Stimulated activated CD8-positive, alpha-beta memory T cell treated with anti-CD3 and anti-CD28 coated beads, Interleukin-2, amount 100 ng/mL, for 48 hours (primary cell): ENCODE data around the gene CEP152.

Source experiments
- DNase-seq, 2 donors: peaks; one replicate each; pipeline ENCODE4 v3.0.0-alpha.2; 2020; ENCODE audit warnings: low read depth in 2 of 2

Gene CEP152

DNA sequence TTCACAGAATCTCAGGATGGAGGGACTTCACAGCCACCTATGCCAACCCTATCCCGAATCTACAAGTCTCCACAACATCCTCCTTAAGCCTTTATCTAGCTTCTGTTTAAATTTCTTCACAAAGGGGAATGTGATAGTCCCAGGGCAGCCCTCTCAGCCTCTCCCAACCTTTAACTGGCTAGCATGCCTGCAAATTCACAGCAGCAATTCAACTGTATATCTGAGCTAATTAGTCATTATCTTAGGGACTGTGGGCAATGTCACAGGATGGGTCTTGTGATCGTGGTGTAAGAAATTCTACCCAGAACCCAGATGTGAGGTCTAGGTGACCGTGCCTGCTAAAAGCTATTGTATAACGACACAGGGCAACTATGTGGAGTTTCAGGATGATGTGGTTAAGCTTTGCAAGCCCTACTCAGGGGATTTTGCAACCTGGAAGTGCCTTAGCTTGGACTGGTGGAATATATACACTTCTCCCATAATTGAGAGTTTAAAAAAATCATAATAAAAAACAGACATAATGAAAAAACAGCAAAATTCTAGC lies 99.8 kb downstream of the CEP152 start:
- no peak for DNase-seq

DNA sequence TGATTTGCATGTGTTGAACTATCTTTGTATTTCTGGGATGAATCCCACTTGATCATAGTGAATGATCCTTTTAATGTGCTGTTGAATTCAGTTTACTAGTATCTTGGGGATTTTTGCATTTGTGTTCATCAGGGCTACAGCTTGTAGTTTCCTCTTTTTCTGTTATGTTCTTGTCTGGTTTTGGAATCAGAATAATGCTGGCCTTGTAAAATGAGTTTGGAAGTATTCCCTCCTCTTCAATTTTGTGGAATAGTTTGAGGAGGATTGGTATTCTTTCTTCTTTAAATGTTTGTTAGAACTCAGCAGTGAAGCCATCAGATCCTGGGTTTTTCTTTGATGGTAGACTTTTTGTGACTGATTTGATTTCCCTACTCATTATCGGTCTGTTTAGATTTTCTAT lies 102.2 kb downstream of the CEP152 start:
- DNase-seq: no peak

DNA sequence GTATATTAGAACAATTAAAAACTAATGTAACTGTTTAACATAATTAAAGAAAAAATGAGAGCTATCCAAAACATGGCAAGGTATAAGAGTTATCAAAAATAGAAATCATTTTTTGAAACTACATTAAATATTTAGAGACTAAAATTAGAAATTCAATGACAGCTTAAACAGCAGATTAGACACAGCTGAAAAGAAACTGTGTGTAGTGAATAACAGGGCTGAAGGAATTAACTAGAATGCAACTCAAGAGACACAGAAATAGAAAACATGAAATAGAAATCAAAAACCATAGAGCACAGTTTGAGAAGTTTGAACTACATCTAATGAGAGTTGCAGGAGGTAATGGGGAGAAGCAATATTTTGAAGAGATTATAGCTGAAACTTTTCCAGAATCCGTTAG lies 105.5 kb downstream of the CEP152 start:
- DNase-seq: no peak

- no peak for DNase-seq
Observed at GRCh38 chr15:48703544-48703943, 107.3 kb downstream of the CEP152 start.

- DNase-seq: no peak
Observed at GRCh38 chr15:48702569-48703236, 108.2 kb downstream of the CEP152 start.

- no peak for DNase-seq
Observed at GRCh38 chr15:48696627-48697312, 114.1 kb downstream of the CEP152 start.

DNA sequence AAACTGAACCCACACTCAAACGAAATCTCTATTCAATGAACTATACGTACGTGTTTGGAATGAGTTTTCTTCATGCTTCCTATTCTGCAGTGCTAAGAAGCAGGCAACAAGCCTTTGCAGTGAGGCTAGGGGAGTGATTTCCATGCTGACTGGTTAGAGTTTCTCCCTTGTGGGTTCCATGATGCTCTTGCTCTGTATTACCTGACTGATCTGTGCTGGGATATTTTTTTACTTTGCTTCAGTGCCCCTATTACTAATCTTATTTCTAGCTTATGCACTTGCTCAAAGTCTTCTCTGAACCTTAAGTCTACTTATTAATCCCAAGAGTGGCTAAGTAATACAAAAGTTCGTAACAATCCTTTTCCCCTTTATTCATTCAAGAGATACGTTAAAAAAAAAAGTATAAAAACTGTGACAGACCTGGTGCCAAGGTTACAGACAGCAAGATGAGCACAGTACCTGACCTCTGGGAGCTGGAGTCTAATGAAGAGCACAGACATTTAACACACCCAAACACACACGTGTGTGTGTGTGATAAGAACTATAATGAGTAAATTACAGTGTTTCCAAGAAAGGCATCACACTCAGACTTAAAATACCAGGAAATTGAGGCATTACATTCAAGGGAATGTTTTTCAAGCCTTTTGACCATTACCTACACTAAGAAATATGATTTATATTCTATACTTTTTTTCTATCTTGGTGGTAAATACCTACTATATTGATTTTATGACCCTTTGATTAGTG lies 114.9 kb downstream of the CEP152 start:
- no peak for DNase-seq

DNA sequence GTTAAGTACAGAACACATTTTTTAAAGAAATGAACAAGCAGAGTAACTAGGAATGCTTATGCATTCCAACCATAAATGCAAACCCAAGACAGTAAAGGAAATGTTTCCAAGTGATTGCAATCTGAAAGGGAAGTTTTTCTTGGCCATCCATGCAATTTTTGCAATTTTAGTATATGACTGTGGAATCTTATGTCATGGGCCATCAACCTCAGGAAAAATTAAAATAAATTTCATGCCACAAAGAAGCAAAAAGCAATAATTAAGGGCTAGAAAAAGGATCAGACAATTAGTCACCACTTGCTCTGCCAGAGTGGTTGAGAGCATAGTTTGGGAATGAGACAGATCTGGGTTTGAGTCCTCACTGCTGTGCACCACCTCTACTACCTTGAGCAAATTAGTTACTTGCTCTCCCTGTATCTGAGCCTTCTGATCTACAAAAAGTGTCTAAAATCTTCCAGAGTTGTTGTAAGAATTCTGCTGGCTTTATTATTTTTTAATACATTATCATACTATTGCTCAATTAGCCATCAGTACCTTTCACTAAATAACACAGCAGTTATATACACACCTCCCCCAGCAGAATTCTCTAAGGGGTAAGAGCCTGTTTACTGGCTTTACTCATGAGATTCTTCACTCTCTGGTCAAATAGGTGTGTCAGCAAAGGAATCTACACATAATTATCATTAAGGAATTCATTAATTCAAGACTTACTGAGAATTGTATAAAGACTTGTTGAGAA lies 115.6 kb downstream of the CEP152 start:
- DNase-seq: no peak

DNA sequence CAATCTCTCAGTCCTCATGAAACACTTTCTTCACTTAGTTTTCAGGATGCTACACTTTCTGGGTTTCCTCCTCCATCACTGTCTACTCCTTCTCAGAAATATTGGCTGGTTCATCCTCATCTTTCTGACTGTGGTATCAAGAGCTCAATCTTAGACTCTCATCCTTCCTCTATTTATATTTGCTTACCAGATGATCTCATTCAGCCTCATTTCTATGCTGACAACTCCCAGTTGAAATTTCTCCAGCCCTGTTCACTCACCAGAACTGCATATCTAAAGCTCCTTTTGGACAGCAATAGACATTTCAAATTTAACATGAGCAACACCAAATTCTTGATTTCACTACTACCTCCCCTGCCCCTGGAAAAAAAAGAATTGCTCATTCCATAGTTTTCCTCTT lies 117.4 kb downstream of the CEP152 start:
- no peak for DNase-seq

- DNase-seq: no peak
Observed at GRCh38 chr15:48688493-48688892, 122.4 kb downstream of the CEP152 start.
